GM06990 (cell line): ENCODE measurements around the gene ABI3BP.

ENCODE experiments used
- DNase-seq: peaks from one replicate; pipeline ENCODE4 v3.0.0-alpha.2; 2011; ENCODE audit not compliant: insufficient read length; ENCODE audit errors: extremely low read depth
- H3K27me3 ChIP-seq: replicated peaks from 2 replicates; pipeline ENCODE4 v1.6.0; 2011; ENCODE audit warnings: low read length; ENCODE audit not compliant: control insufficient read depth, insufficient read depth
- H3K36me3 ChIP-seq: 2 replicates; pipeline ENCODE4 v1.5.1; 2011; ENCODE audit warnings: low read length; ENCODE audit not compliant: control insufficient read depth, insufficient read depth
- H3K4me3 ChIP-seq: replicated peaks from 2 replicates; pipeline ENCODE4 v1.5.1; 2011; ENCODE audit warnings: low read depth, mild to moderate bottlenecking, control low read depth, low read length
- CTCF ChIP-seq: IDR thresholded peaks from 2 replicates; pipeline ENCODE4 v1.5.1; 2011; ENCODE audit warnings: low read length, control low read depth, mild to moderate bottlenecking, inconsistent platforms; ENCODE audit not compliant: insufficient read depth, poor library complexity, severe bottlenecking

ABI3BP gene

GRCh38 chr3:100753846-100754245, 239.4 kb downstream of the ABI3BP start:
- H3K36me3 ChIP-seq, result peaks cover 2% of the 10 kb centered on the region; the same call in 1 of the 2 replicates

DNA sequence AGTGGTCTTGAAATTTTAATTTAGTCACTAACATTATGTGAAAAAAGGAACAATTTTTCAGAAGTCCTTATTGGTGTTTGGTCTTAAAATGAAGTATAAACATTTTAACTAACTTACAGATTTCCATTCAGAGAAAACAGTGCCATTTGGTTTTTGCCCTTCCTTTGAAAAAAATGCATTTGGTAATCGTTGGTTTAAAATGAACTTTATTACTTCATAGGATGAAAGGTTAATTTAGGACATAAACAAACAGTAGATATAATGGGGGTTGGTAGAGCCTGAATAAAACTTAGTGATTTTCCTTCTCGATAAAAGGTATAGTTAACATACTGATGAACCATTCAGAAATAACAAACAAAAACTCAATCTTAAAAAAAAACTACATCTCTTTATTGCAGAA, 244.3 kb downstream of the ABI3BP start:
- H3K36me3 ChIP-seq, result peaks cover 9% of the 10 kb centered on the region
- no peak for DNase-seq
- H3K27me3 ChIP-seq, result no peaks in the 10 kb centered on the region
- no peak overlapping the region for H3K4me3 ChIP-seq
- TF ChIP-seq CTCF, result no peak

More at GRCh38 chr3:100753846-100754245, 239.4 kb downstream of the ABI3BP start:
- H3K27me3 ChIP-seq, result no peaks in the 10 kb centered on the region
- DNase-seq, result no peak
- no peak overlapping the region for H3K4me3 ChIP-seq
- no peak for TF ChIP-seq CTCF

GRCh38 chr3:100748220-100748619, 245.0 kb downstream of the ABI3BP start:
- Histone ChIP-seq H3K27me3 (no peaks in the 10 kb centered on the region), H3K4me3 (no peak overlapping the region), H3K36me3 (peaks cover 9% of the 10 kb centered on the region)
- no peak for TF ChIP-seq CTCF
- DNase-seq, result no peak

DNA sequence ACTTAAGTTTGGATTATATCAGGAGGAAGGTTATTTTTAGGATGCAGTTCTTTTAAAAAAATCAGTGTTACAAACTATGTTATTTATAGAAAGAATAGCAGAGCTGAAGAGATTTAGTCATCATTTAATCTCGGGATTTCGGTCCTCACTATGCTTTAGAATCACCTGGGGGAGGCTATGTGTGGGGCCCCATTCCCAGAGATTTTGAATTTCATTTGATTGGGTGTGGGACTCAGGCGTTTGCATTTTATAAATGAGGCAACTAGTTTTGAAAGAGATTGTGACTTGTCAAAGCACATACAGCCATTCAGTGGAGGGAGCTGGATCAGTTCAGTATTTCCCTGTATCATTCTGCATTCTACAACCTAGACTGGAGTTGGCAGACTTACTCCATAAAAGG, 247.1 kb downstream of the ABI3BP start:
- DNase-seq, result no peak
- H3K36me3 ChIP-seq, result peaks cover 9% of the 10 kb centered on the region
- H3K4me3 ChIP-seq, result no peak overlapping the region
- no peaks in the 10 kb centered on the region for H3K27me3 ChIP-seq
- TF ChIP-seq CTCF, result no peak

DNA sequence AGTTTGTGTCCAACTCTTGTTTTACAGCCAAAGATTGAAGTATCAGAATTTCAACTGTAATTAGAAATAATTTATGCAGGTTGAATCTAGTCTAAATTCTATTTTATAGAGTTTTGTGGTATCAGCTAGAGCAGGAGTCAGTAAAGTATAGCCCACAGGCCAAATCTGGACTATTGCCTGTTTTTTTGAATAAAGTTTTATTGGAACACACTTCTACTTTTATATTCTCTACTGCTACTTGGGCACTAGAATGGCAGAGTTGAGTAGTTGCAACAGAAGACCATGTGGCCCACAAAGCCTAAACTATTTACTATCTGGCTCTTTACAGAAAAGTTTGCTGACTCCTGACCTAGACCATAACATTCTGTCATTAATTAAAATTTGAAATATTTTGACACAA, 247.6 kb downstream of the ABI3BP start:
- H3K27me3 ChIP-seq, result no peaks in the 10 kb centered on the region
- TF ChIP-seq CTCF, result no peak
- no peak overlapping the region for H3K4me3 ChIP-seq
- no peak for DNase-seq
- peaks cover 9% of the 10 kb centered on the region for H3K36me3 ChIP-seq

DNA sequence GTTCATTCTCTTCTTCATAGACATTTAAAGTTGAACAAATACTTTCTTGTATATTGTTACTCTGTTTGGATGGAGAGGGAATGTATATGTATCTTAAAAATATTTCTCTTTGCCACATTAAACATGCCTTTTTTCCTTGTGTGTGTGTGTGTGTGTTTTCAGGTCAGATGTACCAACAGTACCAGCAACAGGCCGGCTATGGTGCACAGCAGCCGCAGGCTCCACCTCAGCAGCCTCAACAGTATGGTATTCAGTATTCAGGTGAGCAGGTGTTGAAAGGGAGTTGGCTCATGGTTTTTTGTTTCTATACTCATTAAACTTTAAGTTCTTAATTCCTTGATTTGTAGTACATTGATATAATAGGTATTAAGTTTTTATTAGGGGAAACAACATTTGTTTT, 248.6 kb downstream of the ABI3BP start:
- DNase-seq, result no peak
- peaks cover 9% of the 10 kb centered on the region for H3K36me3 ChIP-seq
- no peak overlapping the region for H3K4me3 ChIP-seq
- H3K27me3 ChIP-seq, result no peaks in the 10 kb centered on the region
- TF ChIP-seq CTCF, result no peak
